Measurements from ENCODE around the gene LIMS2.

LIMS2 gene

DNA sequence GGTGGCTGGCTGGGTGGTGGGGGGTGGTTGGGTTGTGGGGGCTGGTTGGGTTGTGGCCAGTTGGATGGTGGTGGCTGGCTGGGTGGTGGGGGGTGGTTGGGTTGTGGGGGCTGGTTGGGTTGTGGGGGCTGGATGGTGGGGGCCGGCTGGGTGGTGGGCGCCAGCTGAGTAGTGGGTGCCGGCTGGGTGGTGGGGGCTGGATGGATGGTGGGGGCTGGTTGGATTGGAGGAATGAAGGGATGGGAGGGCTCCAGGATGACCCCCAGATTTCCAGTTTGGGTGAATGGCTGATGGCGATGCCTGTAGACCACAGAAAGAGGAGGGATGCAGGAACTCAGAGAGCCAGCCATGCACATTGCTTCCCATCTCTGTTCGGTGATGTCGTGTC lies 56.1 kb downstream of the LIMS2 start:
- no peak for DNase-seq

DNA sequence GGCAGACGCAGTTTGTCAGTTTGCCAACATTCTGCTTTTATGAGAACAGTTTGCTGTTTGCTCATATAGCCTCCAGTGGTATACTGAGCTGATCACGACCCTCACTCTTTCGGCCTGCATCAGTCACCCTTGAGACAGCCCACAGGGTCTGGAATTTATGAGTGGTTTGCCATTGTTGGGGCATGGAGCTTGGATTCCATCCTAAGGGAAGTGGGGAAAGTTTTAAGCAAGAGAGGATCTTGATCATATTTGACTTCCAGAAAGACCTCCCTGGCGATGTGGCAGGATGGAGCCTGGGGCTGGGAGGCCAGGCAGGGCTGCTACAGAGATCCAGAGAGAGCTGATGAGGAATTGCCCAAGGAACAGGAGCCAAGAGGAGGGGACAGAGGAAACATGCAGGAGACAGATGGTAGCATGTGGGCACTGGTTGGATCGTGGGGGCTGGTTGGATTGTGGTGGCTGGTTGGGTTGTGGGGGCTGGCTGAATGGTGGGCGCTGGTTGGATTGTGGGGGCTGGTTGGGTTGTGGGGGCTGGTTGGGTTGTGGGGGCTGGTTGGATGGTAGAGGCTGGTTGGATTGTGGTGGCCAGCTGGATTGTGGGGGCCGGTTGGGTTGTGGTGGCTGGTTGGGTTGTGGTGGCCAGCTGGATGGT lies 56.7 kb downstream of the LIMS2 start:
- no peak for DNase-seq

DNA sequence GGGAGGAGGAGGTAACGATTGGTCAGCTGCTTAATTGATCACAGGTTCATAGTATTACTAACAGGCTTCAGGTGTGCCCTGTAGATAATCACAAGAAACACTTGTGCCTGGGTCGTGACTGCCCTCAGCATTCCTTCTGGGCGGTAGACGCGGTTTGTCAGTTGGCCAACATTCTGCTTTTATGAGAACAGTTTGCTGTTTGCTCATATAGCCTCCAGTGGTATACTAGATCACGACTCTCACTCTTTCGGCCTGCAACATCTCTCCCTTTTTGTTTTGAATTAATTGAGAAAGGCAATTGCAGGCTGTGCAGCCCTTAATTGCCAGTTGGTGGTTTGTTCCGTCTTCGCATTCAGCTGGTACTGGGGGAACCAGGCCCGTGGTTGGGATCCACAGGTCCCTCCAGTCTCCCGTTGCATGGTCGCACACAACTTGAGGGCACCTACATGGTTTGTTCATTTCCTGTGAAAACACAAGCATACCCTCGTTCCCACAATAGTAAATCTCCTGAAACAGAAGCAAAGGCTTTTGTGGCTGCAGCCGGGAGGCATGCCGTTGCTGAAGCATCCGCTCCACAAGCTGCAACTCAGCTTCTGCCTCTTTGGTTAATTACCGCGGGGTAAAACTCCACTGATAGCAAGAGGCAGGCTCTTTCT lies 59.7 kb downstream of the LIMS2 start:
- peak; percentile 25 for DNase-seq

DNA sequence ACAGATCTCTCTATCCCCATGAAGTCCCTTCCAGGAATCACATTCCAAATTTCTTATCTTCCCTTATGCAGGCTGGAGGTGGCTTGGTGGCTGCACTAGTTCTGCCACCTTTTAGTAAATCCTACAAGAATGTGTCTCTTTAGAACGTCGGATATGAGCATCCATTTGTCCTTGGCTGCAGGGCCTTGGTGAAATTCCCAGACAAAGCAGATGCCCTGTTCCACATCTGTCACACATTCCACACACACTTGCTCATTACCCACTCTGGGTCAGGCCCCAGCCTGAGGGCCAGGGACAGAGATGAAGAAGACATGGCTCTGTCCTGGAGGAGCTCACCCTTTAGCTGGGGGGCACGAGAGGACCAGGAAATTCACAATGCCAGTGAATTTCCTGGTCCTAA lies 60.6 kb downstream of the LIMS2 start:
- DNase-seq = no peak

DNA sequence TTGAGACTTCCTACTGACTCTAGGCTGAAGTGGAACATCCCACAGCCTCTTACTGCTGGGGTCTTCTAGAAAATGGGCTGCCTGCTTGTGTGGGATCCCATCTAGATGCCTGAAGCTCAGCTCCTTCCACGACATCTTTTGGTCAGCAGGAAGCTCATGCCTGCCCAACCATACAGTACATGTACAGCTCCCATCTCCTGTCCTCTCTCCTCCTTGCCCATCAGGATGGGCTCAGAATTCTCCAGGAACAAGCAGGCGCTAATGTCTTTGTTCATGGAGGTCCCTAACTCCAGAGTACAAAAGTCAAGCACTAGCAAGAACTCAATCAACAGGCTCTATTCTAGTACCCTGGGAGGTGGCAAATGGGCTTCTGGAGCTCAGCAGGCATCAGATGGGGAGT lies 61.1 kb downstream of the LIMS2 start:
- DNase-seq = no peak

DNA sequence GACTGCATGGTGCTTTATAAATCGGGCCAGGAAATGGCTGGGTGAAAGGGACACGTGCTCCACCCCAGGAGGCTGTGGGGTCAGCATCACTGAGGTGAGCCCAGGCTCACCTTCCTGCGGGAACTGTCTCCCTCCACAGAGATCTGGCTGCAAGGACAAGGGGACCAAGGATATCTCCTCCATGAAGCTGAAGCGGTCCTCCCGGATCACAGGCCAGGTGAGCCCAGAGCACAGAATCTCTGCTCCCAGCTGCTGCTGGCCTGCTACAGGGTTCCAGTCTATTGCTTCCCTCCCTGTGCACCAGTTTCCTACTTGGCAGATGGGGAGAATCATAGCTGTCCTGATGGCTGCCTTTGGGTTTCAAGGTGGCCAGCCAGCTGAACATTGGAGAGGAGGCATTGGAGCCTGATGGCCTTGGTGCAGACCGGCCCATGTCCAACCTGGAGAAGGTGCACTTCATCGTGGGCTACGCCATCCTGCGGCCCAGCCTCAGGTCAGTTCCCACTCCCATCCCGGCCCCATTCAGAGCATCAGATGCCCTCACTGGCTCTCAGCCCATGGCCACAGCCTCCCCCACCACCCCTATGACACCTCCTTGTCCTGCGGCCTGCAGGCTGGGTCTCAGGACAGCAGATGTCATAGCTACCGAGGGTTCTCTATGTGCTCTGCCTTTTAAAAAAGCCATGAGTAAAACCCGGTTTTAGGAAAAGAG lies 63.1 kb downstream of the LIMS2 start:
- DNase-seq = no peak

DNA sequence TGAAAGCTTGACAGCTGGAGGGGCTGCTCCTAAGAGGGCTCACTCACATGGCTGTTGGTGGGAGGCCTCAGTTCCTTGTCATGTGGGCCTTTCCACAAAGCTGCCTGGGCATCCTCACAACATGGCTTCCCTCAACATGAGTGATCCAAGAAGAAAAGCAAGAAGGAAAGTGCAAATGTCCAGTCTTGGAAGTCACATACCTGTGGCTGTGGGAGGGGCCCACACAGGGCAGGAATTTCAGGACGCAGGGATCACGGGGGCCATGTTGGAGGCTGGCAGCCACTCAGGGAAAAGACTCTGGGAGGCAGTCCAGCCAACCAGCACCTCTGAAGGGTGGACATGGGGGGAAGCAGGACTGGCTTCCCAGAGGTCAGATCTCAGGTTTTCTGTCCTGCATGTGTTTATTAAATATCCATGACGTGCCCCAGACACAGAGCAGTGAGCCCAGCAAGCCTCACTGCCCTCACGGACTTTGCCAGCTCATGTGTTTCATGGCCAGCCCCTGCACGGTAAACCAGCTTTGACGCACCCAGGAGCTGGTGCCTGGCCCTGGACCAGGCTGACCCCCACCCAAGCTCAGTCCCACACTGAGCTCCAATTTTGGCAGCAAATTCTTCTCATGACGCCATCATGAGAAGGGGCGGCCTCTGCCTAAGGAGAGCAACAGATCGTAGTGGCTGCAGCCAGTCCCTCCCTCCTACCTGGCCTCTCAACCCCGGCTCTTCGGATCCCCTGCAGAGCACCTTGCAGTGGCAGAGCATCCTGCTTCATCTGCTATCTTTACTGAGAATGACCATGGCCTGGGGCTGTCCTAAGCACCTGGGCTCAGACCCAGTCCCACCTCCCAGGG lies 64.0 kb downstream of the LIMS2 start:
- no peak for DNase-seq

DNA sequence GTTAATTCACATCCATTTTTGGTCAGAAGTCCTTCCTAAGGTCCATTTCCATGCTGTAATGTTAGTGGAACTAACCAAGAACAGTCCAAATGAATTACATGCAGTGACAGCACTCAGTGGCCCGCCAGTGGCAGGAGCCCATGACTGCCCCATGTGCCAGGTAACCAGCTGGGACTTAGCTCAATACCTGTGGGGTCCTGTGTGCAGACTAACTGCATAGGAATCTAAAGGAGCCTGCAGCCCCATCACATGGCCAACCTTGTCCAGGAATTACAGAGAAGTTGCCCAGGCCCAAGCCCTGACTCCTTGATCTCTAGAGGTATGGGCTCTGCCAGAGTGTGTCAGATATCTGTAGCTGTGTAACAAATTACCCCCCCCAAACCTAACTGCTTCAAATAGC lies 64.8 kb downstream of the LIMS2 start:
- no peak for DNase-seq

DNA sequence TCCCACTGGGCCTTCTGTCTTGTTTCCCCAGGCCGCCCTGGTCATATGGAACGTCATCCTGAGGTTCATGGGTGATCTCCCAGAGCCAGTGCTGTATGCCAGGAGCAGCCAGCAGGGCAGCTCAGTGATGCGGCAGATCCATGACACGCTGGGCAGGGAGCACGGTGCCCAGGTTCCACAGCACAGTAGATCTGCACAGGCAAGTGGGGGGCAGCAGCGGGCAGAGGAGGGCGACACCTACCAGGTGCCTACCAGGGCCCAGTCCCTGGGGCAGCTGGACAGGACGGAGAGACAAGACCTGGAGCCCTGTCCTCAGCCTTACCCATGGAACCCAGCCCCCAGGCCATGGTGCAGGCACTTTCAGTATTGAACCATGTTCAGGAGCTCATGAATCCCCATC lies 65.5 kb downstream of the LIMS2 start:
- no peak for DNase-seq

DNA sequence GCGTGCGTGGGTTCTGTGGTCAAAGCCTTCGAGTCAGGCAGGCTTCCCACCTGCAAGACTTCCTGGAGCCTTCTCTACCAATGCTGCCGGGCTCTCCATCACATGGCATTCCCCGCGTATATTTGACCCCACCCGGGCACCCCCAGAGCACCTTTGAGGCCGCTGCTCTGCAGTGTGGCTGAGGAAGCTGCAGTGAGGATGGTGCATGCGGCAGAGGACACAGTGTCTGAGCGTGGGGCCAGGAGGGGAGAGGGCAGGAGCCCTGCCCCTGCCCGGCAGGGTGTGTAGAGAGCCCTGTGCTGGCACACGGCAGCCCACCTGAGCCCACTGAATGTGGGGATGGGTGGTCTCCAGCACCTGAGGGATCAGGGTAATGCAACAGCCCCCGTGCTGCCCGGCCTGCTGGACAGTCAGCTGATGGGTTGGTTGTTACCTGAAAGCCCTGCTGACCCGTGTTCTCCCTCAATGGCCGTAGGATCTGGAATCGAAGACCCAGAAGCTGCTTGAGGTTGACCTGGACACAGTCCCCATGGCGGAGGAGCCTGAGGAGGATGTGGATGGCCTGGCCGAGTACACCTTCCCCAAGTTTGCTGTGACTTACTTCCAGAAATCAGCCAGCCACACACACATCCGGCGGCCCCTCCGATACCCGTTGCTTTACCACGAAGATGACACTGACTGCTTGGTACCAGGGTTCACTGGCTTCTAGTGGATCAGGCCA lies 66.1 kb downstream of the LIMS2 start:
- no peak for DNase-seq

DNA sequence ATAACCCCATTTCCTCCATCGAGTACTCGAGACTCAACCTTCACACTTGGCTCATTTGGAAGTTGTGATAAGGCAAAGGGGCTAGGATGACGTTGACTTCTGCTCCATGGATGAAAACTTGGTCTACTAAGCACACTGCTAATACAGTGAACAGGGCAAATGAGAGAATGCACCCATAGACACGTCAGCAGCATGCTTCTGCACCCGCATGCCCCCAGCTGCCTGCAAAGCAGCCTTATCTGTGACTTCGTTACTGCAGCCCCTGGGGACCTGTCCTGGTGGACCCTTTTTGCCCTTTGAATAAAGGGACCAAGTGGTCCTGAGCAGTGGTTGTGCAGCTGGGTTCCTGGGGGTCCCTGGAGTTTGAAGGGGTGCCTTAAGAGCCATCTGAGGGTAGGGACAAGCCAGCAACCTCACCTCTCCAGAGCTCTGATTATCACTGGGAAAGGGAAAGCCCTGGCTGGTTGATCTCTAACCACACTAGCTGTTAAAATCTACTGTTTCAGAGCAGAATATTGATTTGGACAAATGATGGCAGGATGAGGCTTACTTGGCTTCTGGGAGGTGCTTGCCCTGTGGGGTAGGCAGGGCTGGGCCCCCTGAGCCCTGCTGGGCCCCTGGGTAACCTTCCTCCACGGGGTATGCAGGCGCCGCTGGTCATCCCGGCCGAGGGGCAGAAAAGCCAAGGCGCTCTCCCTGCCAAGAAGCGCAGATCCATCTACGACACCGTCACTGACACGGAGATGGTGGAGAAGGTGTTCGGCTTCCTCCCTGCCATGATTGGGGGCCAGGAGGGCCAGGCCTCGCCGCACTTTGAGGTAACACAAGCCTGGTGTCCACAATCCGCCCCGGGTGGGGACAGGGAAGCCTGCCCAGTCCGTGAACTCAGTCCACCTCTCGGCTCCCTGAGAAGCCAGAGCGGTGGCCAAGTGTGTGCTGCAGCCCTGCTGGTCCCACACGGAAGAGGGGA lies 67.0 kb downstream of the LIMS2 start:
- no peak for DNase-seq

DNA sequence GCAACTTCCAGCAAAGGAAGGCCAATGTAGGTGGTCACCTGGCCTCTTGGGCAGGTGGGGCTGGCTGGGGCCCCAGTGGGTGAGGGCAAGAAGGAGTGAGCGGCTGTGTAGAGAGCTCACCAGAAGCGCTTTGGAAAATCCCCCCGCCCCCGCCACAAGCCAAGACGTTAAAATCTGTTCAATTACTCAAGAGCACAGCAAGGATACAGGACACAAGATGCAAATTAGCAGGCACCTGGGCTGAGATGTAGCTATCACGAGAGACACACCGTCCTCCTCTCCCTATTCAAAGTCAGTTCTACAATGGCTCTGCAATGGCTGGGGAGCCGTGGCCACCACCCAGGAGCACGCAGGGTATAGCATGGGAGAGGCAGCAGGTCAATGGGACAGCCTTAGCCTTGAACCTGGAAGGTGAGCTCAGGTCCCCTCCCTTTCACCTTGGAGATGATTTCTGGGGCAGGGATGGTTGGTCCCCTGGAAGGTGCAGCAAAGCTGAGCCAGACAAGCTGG lies 67.9 kb downstream of the LIMS2 start:
- DNase-seq = no peak

DNA sequence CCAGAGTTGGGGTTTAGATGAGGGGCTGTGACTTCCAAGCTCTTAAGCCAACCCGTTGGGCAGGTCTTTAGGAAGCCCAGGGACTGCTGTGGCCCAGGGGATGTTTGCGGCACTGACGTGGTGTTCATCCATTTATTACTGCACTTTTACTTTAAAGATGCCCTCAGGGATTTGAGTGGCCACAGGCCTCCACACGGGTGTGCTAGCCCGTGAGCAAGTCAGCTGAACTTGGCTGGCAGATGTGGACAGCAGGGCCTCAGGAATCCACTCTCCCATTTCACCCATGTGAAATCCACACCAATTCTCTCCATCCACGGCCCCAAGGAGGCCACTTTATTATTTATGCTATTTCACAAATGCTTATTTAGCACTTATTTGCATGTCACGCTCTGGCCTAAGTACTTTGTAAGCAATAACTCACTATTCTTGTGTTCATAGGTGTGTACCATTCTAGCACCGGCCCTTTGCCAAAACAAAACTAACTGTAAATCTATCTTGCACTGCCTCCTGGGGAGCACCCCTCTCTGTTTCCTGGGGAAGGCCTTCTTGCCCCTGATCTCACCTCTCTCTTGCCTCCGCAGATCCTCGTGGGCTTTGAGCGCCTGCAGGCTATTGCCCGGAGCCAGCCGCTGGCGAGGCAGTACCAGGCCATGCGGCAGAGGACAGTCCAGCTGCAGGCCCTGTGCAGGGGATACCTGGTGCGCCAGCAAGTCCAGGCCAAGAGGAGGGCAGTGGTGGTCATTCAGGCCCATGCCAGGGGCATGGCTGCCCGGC lies 68.5 kb downstream of the LIMS2 start:
- DNase-seq = no peak

DNA sequence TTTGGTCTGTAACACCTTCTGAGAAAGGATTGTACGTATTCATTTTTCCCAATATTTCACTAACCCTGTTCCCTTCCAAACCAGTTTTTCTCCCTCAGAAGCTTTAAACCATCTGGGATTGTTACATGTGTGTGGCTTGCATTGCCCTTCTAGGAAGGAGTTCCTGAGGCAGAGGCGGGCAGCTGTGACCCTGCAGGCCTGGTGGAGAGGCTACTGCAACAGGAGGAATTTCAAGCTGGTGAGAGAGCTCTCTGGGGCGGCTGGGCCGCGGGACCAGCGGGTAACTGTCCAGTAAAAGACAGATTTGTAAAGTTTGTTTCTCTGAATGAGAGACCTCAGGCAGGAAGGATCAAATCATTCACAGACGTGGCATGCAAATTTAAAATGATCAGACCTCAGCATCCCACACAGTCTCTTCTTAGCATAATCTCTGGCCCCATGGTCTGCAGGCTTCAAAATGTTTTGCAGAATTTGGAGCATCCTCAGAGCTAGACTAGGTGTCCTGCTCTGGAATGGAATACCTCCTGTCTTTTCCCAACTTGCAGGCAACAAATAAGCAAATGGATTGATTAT lies 69.6 kb downstream of the LIMS2 start:
- DNase-seq = no peak

DNA sequence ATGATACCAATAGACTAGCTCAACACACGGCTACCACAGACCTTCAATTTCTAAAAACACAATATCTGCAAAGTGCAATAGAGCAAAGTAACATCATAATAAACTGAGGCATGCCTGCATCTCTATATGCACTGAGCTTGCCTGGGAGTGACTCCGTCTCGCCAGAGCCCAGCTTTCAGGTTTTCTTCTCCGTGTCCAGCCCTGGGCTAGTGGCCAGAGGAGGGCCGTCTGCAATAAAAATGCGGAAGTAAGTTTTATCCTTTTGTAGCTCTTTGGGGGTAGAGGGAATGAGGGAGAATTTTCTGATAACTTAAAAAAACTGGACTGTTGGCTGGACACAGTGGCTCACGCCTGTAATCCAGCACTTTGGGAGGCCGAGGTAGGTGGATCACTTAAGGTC lies 70.3 kb downstream of the LIMS2 start:
- DNase-seq = no peak

DNA sequence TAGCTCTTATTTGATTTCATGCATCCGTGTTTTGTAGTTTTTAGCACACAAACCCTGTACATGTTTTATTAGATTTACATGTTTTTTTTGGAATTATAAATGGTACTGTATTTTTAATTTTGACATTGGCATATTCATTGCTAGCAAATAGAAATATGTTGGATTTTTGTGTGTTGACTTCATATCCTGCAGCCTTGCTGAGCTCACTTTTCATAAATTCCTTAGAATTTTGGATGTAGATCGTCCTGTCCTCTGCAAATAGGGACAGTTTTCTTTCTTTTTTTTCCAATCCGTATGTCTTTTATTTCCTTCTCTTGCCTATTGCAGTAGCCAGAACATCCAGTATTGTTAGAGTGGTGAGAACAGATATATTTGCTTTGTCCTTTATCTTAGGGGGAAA lies 76.1 kb downstream of the LIMS2 start:
- no peak for DNase-seq

DNA sequence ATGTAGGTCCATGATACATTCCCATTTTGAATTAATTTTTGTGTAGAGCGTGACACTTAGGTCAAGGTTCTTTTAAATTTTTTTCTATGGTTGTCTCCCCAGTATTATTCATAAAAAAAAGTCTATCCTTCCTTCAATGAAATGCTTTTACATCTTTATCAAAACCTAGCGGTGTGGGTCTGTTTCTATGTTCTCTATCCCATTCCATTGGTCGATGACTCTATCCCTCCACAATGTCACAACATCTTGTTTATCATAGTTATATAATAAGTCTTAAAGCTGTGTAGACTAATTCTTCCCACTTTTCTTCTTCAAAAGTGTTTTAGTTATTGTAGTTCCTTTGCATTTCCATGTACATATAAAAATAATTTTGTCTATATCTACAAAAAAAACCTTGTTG lies 76.6 kb downstream of the LIMS2 start:
- no peak for DNase-seq

DNA sequence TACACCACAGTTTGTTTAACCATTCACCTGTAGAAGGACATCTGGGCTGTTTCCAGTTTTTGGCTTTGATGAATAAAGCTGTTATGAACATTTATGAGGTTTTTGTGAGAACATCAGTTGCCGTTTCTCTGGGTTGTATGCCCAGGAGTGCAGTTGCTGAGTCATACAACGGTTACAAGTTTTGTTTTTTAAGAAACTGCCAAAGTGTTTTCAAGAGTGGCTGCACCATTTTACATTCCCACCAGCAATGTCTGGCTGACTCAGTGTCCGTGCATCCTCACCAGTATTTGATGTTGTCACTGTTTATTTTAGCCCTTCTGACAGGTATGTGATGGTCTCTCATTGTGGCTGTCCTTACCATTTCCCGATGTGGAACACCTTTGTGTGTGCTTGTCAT lies 77.3 kb downstream of the LIMS2 start:
- no peak for DNase-seq

DNA sequence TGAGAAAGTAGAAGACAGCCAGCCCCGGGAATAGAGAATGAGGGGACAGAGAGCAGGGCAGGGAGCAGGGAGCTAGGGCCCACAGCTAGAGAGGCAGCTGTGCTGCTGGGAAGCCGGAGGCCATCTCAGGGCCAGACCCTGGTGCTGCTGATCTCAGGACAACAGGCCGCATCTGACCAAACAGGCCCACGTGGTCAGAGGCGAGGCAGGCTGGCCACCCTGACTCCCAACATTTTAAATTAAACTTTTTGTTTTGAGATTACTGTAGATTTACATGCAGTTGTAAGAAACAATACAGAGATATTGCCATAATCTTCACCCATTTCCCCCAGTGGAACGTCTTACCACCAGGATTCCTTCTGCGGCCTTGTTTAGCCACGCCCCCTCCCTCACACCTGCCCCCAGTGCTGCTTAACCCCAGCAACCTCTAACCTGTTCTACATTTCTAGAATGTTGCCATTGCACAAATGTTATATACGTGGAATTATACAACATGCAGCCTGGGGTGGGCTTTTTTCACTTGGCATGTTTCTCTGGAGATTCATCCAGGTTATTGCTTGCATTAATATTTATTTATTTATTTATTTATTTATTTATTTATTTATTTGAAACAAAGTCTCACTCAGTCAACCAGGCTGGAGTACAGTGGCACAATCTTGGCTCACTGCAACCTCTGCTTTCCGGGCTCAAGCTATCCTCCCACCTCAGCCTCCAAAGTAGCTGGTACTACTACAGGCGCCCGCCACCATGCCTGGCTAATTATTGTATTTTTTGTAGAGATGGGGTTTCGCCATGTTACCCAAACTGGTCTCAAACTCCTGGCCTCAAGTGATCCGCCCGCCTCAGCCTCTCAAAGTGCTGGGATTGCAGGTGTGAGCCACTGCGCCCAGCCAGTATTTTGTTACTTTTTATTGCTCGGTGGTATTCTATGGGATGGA lies 78.0 kb downstream of the LIMS2 start:
- DNase-seq = no peak
